H1 (cell line): Measurements from ENCODE around the gene SYT13. TPM values are rescaled to one million over a fixed set of nuclear protein-coding genes. Genes with fewer than 3 reads are reported as not detected.

Experiments used
- CTCF ChIA-PET: fragments of 300-600 bp; sonication (Branson Sonifier 250); formaldehyde crosslinking; loops from one replicate; lab custom pipeline; 2021; ENCODE audit not compliant: partially characterized antibody; lab: Charles Lee
- POLR2A ChIA-PET: fragments of 300-600 bp; sonication (Branson Sonifier 250); formaldehyde crosslinking; loops from one replicate; lab custom pipeline; 2021; ENCODE audit warnings: inconsistent platforms; ENCODE audit not compliant: partially characterized antibody; lab: Charles Lee
- DNase-seq, 2 experiments: peaks; one replicate each; pipeline versions ENCODE4 v3.0.0 to v3.0.0-alpha.2; 2010 to 2022; ENCODE audit warnings: low spot score in 2 of 2, low read depth in 1 of 2, mixed read lengths in 1 of 2
- FAIRE-seq: peaks from 2 replicates; lab custom pipeline; 2011; peaks lifted over from hg19 to GRCh38; lab: Jason Lieb, UNC
- H2AFZ ChIP-seq: 2 replicates; pipeline ENCODE4 v1.8.1; 2012; ENCODE audit warnings: low read length, inconsistent platforms
- H2AK5ac ChIP-seq: 2 replicates; pipeline ENCODE4 v1.6.1; 2013; ENCODE audit warnings: low read depth, low read length
- H2BK120ac ChIP-seq: replicated peaks from 2 replicates; pipeline ENCODE3; 2013; ENCODE audit warnings: low read depth, low read length, inconsistent platforms
- H2BK12ac ChIP-seq: 2 replicates; pipeline ENCODE4 v1.6.1; 2013; ENCODE audit warnings: low read depth, low read length
- H2BK15ac ChIP-seq: 2 replicates; pipeline ENCODE4 v1.6.1; 2013; ENCODE audit warnings: low read length
- H2BK20ac ChIP-seq: 2 replicates; pipeline ENCODE4 v1.6.1; 2013; ENCODE audit warnings: low read length
- H2BK5ac ChIP-seq: 2 replicates; pipeline ENCODE4 v1.6.1; 2013; ENCODE audit warnings: low read depth, low read length
- H3K14ac ChIP-seq: 2 replicates; pipeline ENCODE4 v1.6.1; 2013; ENCODE audit warnings: inconsistent platforms; ENCODE audit not compliant: insufficient read length
- H3K18ac ChIP-seq: 2 replicates; pipeline ENCODE4 v1.6.1; 2013; ENCODE audit warnings: low read length; ENCODE audit errors: extremely low read depth
- H3K23ac ChIP-seq: 2 replicates; pipeline ENCODE4 v1.6.1; 2013; ENCODE audit warnings: inconsistent platforms; ENCODE audit not compliant: insufficient read length
- H3K23me2 ChIP-seq: 2 replicates; pipeline ENCODE4 v1.6.1; 2013; ENCODE audit warnings: low read depth, low read length
- H3K27ac ChIP-seq: 2 replicates; pipeline ENCODE4 v1.6.1; 2011; ENCODE audit warnings: low read depth, low read length, inconsistent platforms
- H3K27me3 ChIP-seq, 4 experiments: replicated peaks in 1 of 4; 1 replicate in 1 of 4; 2 replicates in 3 of 4; pipeline versions ENCODE4 v1.6.1 to v1.8.1; 2011 to 2013; ENCODE audit warnings: low read length in 3 of 4, mild to moderate bottlenecking in 3 of 4, inconsistent platforms in 2 of 4, mixed read lengths in 2 of 4, moderate library complexity in 1 of 4; ENCODE audit not compliant: control insufficient read depth in 3 of 4, insufficient read depth in 3 of 4; ENCODE audit errors: extremely low read depth in 1 of 4
- H3K36me3 ChIP-seq, 4 experiments: 2 replicates each; pipeline versions ENCODE4 v1.6.1 to v1.8.1; 2011 to 2013; ENCODE audit warnings: mild to moderate bottlenecking in 4 of 4, low read length in 3 of 4, moderate library complexity in 2 of 4, control low read depth in 1 of 4, inconsistent platforms in 1 of 4; ENCODE audit not compliant: insufficient read depth in 4 of 4, control insufficient read depth in 2 of 4
- H3K4ac ChIP-seq: replicated peaks from 2 replicates; pipeline ENCODE3; 2013; ENCODE audit warnings: low read length, low read depth, mixed read lengths, inconsistent platforms; ENCODE audit not compliant: insufficient read length
- H3K4me1 ChIP-seq, 4 experiments: replicated peaks in 1 of 4; 1 replicate in 1 of 4; 2 replicates in 3 of 4; pipeline versions ENCODE4 v1.6.1 to v1.8.1; 2011 to 2013; ENCODE audit warnings: low read length in 3 of 4, inconsistent platforms in 2 of 4, mixed read lengths in 1 of 4; ENCODE audit not compliant: insufficient read depth in 4 of 4, control insufficient read depth in 3 of 4
- H3K4me2 ChIP-seq, 2 experiments: 2 replicates each; pipeline versions ENCODE4 v1.6.1 to v1.8.1; 2011 to 2013; ENCODE audit warnings: low read depth in 2 of 2, low read length in 2 of 2, control low read depth in 1 of 2, inconsistent platforms in 1 of 2, mild to moderate bottlenecking in 1 of 2; ENCODE audit not compliant: insufficient read depth in 1 of 2
- H3K4me3 ChIP-seq, 4 experiments: fragments of 200-600, 300-600 bp in 1 of 4; sonication (generic), shearing (Covaris generic), sonication (Bioruptor Twin) in 1 of 4; 2 replicates each; pipeline versions ENCODE4 v1.5.1 to v1.8.1; 2011 to 2016; ENCODE audit warnings: low read length in 4 of 4, low read depth in 3 of 4, control low read depth in 2 of 4, inconsistent platforms in 2 of 4, mild to moderate bottlenecking in 2 of 4, mixed read lengths in 1 of 4, moderate library complexity in 1 of 4; ENCODE audit not compliant: insufficient read depth in 2 of 4; ENCODE audit errors: extremely low read depth in 1 of 4
- H3K56ac ChIP-seq: replicated peaks from 2 replicates; pipeline ENCODE3; 2013; ENCODE audit warnings: low read depth, mild to moderate bottlenecking, mixed read lengths, low read length, inconsistent platforms; ENCODE audit not compliant: insufficient read length
- H3K79me1 ChIP-seq: 2 replicates; pipeline ENCODE4 v1.6.1; 2013; ENCODE audit warnings: low read depth, low read length, control low read depth
- H3K79me2 ChIP-seq, 2 experiments: 2 replicates each; pipeline versions ENCODE4 v1.6.1 to v1.8.1; 2012 to 2013; ENCODE audit warnings: low read length in 2 of 2, mild to moderate bottlenecking in 2 of 2, inconsistent platforms in 1 of 2; ENCODE audit not compliant: insufficient read depth in 2 of 2, control insufficient read depth in 1 of 2
- H3K9ac ChIP-seq, 4 experiments: replicated peaks in 1 of 4; 1 replicate in 1 of 4; 2 replicates in 3 of 4; pipeline versions ENCODE4 v1.6.1 to v1.8.1; 2011 to 2013; ENCODE audit warnings: low read depth in 3 of 4, low read length in 3 of 4, control low read depth in 2 of 4, mild to moderate bottlenecking in 2 of 4, moderate library complexity in 2 of 4, inconsistent platforms in 1 of 4; ENCODE audit errors: extremely low read depth in 1 of 4
- H3K9me3 ChIP-seq, 2 experiments: 2 replicates each; pipeline versions ENCODE4 v1.6.1 to v1.8.1; 2012 to 2013; ENCODE audit warnings: mild to moderate bottlenecking in 2 of 2, moderate library complexity in 2 of 2, control low read depth in 1 of 2, inconsistent platforms in 1 of 2, low read depth in 1 of 2, low read length in 1 of 2, mixed read lengths in 1 of 2; ENCODE audit not compliant: insufficient read depth in 2 of 2
- H4K20me1 ChIP-seq, 2 experiments: replicated peaks in 1 of 2; 2 replicates each; pipeline versions ENCODE3 to v1.8.1; 2011 to 2013; ENCODE audit warnings: inconsistent platforms in 2 of 2, low read length in 2 of 2, mild to moderate bottlenecking in 1 of 2; ENCODE audit not compliant: insufficient read depth in 2 of 2, control insufficient read depth in 1 of 2
- H4K5ac ChIP-seq: 2 replicates; pipeline ENCODE4 v1.6.1; 2013; ENCODE audit warnings: low read length, low read depth, mixed read lengths, inconsistent platforms; ENCODE audit not compliant: insufficient read length
- H4K8ac ChIP-seq: 2 replicates; pipeline ENCODE4 v1.8.0; 2013; ENCODE audit warnings: mild to moderate bottlenecking, moderate library complexity, low read length, inconsistent platforms; ENCODE audit not compliant: insufficient read depth; ENCODE audit errors: extremely low read depth
- H4K91ac ChIP-seq: replicated peaks from 2 replicates; pipeline ENCODE3; 2013; ENCODE audit warnings: low read length, mixed read lengths, inconsistent platforms; ENCODE audit not compliant: insufficient read length
- BACH1 ChIP-seq: IDR thresholded peaks from 2 replicates; pipeline ENCODE4 v1.6.1; 2012; ENCODE audit warnings: low read length, improper control_type of control experiment
- CEBPB ChIP-seq: IDR thresholded peaks from 2 replicates; pipeline ENCODE4 v1.6.1; 2012; ENCODE audit warnings: low read depth, low read length
- MAFK ChIP-seq: IDR thresholded peaks from 2 replicates; pipeline ENCODE4 v1.6.1; 2012; ENCODE audit warnings: low read depth, mild to moderate bottlenecking, improper control_type of control experiment, low read length
- NRF1 ChIP-seq: IDR thresholded peaks from 2 replicates; pipeline ENCODE4 v1.6.1; 2011; ENCODE audit warnings: mild to moderate bottlenecking, low read depth, low read length, improper control_type of control experiment
- PHF8 ChIP-seq: fragments of 200-600 bp; sonication (generic); conservative IDR thresholded peaks from 2 replicates; pipeline ENCODE4 v1.7.1; 2012; ENCODE audit warnings: low read depth, mild to moderate bottlenecking, inconsistent platforms, low read length, moderate library complexity
- POLR2AphosphoS5 ChIP-seq: IDR thresholded peaks from 2 replicates; pipeline ENCODE4 v1.6.1; 2011; ENCODE audit warnings: low read depth, low read length
- RNF2 ChIP-seq: fragments of 200-900, 300-1000 bp; sonication (generic); IDR thresholded peaks from 2 replicates; pipeline ENCODE4 v1.7.1; 2016; ENCODE audit warnings: borderline replicate concordance, low read depth, mild to moderate bottlenecking, antibody characterized with exemption, low read length; ENCODE audit not compliant: poor library complexity, severe bottlenecking; ENCODE audit errors: missing control alignments
- SAP30 ChIP-seq: fragments of 300-600 bp; sonication (generic); IDR thresholded peaks from 2 replicates; pipeline ENCODE4 v1.7.1; 2012; ENCODE audit warnings: low read length, moderate library complexity, mild to moderate bottlenecking, inconsistent platforms; ENCODE audit not compliant: insufficient read depth, insufficient replicate concordance
- SIRT6 ChIP-seq: IDR thresholded peaks from one replicate; pipeline ENCODE4 v1.7.1; 2012; ENCODE audit warnings: low read length, inconsistent platforms
- SRF ChIP-seq: IDR thresholded peaks from 2 replicates; pipeline ENCODE4 v1.6.1; 2011; ENCODE audit warnings: mild to moderate bottlenecking, low read depth, low read length, moderate library complexity
- TEAD4 ChIP-seq: IDR thresholded peaks from 2 replicates; pipeline ENCODE4 v1.6.1; 2012; ENCODE audit warnings: low read depth, low read length, inconsistent platforms, mixed read lengths
- WGBS, 2 experiments: shearing (Covaris generic) in 1 of 2; methylation state at CpG; one replicate each; pipeline versions ENCODE4 v1.1.6 to v1.1.7; 2013 to 2015; ENCODE audit warnings: low lambda C conversion rate in 2 of 2, mixed read lengths in 2 of 2, inconsistent platforms in 1 of 2, low coverage in 1 of 2, missing lambda C conversion rate in 1 of 2; ENCODE audit not compliant: insufficient replicate concordance in 2 of 2, insufficient coverage in 1 of 2, insufficient read length in 1 of 2; ENCODE audit errors: extremely low coverage in 1 of 2, missing lambda C conversion rate in 1 of 2; 5-methylcytosine and 5-hydroxymethylcytosine counted together
- polyA plus RNA-seq, 7 experiments: library from polyadenylated mRNA; depleted of rRNA in 3 of 7; stranded (reverse) in 5 of 7; unstranded in 2 of 7; fragments of >200 nt in 5 of 7; fragments of 200-250 nt in 2 of 7; gene quantifications; 1 replicate in 5 of 7; 2 replicates in 1 of 7; 4 replicates in 1 of 7; pipeline versions ENCODE4 v1.2.1 to v1.2.3, GENCODE V29; 2011 to 2013; ENCODE audit warnings: missing spikeins in 2 of 7, mixed read lengths in 2 of 7
- total RNA-seq: library from RNA; stranded (reverse); fragmentation: NEBNext Ultra II Directional; extraction: Animal tissue kit (Norgen Biotek cat#: 25700); gene quantifications from 2 replicates; pipeline ENCODE4 v1.2.1, GENCODE V29; 2021
- TF ChIP-seq, protein P1 (sequence below), 3 experiments: IDR thresholded peaks; 1 replicate in 2 of 3; 2 replicates in 1 of 3; pipeline versions ENCODE4 v1.5.1 to v1.6.1; 2011; ENCODE audit warnings: low read length in 3 of 3, mild to moderate bottlenecking in 3 of 3, inconsistent platforms in 2 of 3, low read depth in 1 of 3, moderate library complexity in 1 of 3; ENCODE audit not compliant: insufficient read depth in 1 of 3; ENCODE audit errors: control extremely low read depth in 1 of 3

Gene SYT13
- total and polyA plus RNA-seq, 2 of the 8 experiments (the other 6 are each of a cell fraction or from before 2014, with no cell fraction given), result 4.8 to 13.2 TPM

DNA sequence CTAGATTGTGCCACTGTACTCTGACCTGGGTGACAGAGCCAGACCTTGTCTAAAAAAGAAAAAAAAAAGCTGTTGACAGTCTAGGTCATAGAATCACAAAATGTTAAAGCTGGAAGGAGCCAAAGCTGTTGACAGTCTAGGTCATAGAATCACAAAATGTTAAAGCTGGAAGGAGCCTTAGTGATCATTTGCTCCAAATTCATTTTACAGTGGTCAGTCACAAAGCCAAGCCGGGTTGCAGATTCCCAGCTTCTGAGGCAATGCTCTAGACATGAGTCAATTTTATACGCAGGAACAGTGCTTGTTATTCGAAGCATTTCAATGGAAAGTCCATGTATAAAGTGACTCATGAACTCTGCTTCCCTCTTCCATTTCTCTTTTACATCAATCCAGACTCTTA, 47.4 kb downstream of the SYT13 start:
- ChIA-PET POLR2A (no interaction called here), CTCF (interaction anchor here (0.6 to 9.7 kb wide), 10 partner anchors 13 to 312 kb away, joined by 3 to 64 read pairs (median 4); no protein-coding TSS in a partner anchor)
- TF ChIP-seq BACH1 (no peak), RNF2 (no peak), SRF (no peak), PHF8 (no peak), SAP30 (no peak), CEBPB (no peak), POLR2AphosphoS5 (no peak), MAFK (no peak), SIRT6 (no peak), TEAD4 (no peak), NRF1 (no peak)
- TF ChIP-seq, protein P1, sequence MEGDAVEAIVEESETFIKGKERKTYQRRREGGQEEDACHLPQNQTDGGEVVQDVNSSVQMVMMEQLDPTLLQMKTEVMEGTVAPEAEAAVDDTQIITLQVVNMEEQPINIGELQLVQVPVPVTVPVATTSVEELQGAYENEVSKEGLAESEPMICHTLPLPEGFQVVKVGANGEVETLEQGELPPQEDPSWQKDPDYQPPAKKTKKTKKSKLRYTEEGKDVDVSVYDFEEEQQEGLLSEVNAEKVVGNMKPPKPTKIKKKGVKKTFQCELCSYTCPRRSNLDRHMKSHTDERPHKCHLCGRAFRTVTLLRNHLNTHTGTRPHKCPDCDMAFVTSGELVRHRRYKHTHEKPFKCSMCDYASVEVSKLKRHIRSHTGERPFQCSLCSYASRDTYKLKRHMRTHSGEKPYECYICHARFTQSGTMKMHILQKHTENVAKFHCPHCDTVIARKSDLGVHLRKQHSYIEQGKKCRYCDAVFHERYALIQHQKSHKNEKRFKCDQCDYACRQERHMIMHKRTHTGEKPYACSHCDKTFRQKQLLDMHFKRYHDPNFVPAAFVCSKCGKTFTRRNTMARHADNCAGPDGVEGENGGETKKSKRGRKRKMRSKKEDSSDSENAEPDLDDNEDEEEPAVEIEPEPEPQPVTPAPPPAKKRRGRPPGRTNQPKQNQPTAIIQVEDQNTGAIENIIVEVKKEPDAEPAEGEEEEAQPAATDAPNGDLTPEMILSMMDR (IDR thresholded peaks at IDR 0.05; ENCODE audit: control extremely low read depth in 1 of 3, insufficient read depth in 1 of 3, low read depth in 1 of 3, low read length in 3 of 3), result no peak

More for the DNA sequence above, 47.4 kb downstream of the SYT13 start:
- H2BK120ac ChIP-seq, result no peak overlapping the region
- H2BK5ac ChIP-seq, result no peak overlapping the region
- no peak overlapping the region for H3K4ac ChIP-seq
- no peaks in the 10 kb centered on the region for H3K79me1 ChIP-seq
- no peaks in the 10 kb centered on the region for H3K27me3 ChIP-seq
- H3K23me2 ChIP-seq, result no peaks in the 10 kb centered on the region
- DNase-seq (no peak), FAIRE-seq (no peak)
- H4K91ac ChIP-seq, result no peak overlapping the region
- no peak overlapping the region for H3K18ac ChIP-seq
- H4K8ac ChIP-seq, result no peak overlapping the region
- no peaks in the 10 kb centered on the region for H3K4me1 ChIP-seq
- H3K14ac ChIP-seq, result no peak overlapping the region
- no peak overlapping the region for H3K27ac ChIP-seq
- H4K5ac ChIP-seq, result no peak overlapping the region
- H2BK15ac ChIP-seq, result no peak overlapping the region
- no peak overlapping the region for H2BK20ac ChIP-seq
- H3K79me2 ChIP-seq, result no peaks in the 10 kb centered on the region
- no peak overlapping the region for H2BK12ac ChIP-seq
- no peak overlapping the region for H3K4me3 ChIP-seq
- H3K56ac ChIP-seq, result no peak overlapping the region
- no peak overlapping the region for H3K4me2 ChIP-seq
- peaks cover 0 to 1% of the 10 kb centered on the region in 2 experiments for H4K20me1 ChIP-seq
- no peaks in the 10 kb centered on the region for H3K36me3 ChIP-seq
- H3K23ac ChIP-seq, result no peak overlapping the region
- no peak overlapping the region for H3K9ac ChIP-seq
- no peak overlapping the region for H2AK5ac ChIP-seq
- WGBS, 2 experiments, result 88% methylated on average over 3 of the region's 3 CpGs; no CpG with 5 or more reads in 1 of the 2 experiments
- peaks cover 0 to 3% of the 10 kb centered on the region in 2 experiments; a peak in 1 of 4 replicates for H3K9me3 ChIP-seq
- H2AFZ ChIP-seq, result no peak overlapping the region
